Stomach smooth muscle (tissue), 2 donors: ENCODE measurements around the gene CCDC71L.

ENCODE experiments used
- H3K27ac ChIP-seq: one replicate; pipeline ENCODE4 v1.7.0; 2013; ENCODE audit warnings: mild to moderate bottlenecking, low read length, inconsistent platforms
- H3K27me3 ChIP-seq, 2 donors: one replicate each; pipeline ENCODE4 v1.7.0; 2013; ENCODE audit warnings: low read length in 2 of 2; ENCODE audit not compliant: insufficient read depth in 2 of 2, control insufficient read depth in 1 of 2
- H3K36me3 ChIP-seq, 2 donors: one replicate each; pipeline ENCODE4 v1.7.0; 2013; ENCODE audit warnings: low read length in 2 of 2; ENCODE audit not compliant: control insufficient read depth in 2 of 2, insufficient read depth in 2 of 2
- H3K4me1 ChIP-seq: one replicate; pipeline ENCODE4 v1.7.0; 2013; ENCODE audit warnings: low read length; ENCODE audit not compliant: control insufficient read depth, insufficient read depth
- H3K4me3 ChIP-seq, 2 donors: one replicate each; pipeline ENCODE4 v1.7.0; 2013; ENCODE audit warnings: low read length in 2 of 2
- H3K9ac ChIP-seq, 2 donors: one replicate each; pipeline ENCODE4 v1.7.0; 2013; ENCODE audit warnings: low read length in 2 of 2, mild to moderate bottlenecking in 1 of 2
- H3K9me3 ChIP-seq, 2 donors: one replicate each; pipeline ENCODE4 v1.7.0; 2013; ENCODE audit warnings: low read length in 2 of 2; ENCODE audit not compliant: control insufficient read depth in 2 of 2
- donor health status: healthy.
- donor health status: Pancreatic carcinoma.

The CCDC71L gene

DNA sequence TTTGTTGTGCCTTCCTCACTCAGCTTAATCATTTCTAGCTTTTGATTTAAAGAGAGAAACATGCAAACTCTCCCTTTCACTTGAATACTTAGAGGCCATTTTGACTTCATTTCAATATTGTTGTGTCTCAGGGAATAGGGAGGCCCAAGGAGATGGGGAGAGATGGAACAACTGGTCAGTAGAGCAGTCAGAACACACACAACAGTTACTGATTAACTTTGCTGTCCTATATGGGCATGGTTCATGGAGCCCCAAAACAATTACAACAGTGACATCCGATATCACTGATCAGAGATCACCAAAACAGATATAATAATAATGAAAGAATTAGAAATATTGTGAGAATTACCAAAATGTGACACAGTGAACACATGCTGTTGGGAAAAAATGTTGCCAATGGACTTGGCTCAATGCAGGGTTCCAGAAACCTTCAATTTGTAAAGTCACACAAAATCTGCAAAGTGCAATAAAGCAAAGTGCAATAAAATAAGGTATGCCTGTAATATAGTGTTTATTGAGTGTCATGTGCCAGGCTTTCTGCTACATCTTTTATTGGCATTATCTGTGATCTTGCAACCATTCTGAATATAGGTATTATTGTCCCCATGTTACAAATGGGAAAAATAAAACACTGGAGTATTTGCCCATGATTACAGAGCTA, 38.2 kb downstream of the CCDC71L start:
- Histone ChIP-seq H3K4me3 (no peak overlapping the region), H3K9me3 (peaks cover 0 to 5% of the 10 kb centered on the region in 2 donors), H3K4me1 (no peaks in the 10 kb centered on the region), H3K27ac (no peak overlapping the region), H3K9ac (no peak overlapping the region), H3K27me3 (no peaks in the 10 kb centered on the region), H3K36me3 (no peaks in the 10 kb centered on the region)

- H3K27ac ChIP-seq, result no peak overlapping the region
Observed at GRCh38 chr7:106621393-106622132, 39.4 kb downstream of the CCDC71L start.

DNA sequence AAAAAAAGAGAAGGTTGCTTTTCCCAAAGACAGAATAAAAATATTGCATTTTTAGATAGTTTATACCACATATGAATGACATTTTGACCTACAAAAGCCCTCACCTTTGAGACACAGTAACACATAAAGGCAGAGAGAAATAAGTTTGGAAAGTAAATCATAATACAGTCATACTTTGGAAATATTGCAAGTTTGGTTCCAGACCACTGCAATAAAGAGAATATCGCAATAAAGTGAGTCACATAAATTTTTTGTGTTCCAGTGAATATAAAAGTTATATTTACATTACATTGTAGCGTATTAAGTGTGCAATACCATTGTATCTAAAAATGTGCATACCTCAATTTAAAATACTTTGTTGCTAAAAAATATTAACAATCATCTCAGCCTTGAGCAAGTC, 40.3 kb downstream of the CCDC71L start:
- Histone ChIP-seq H3K9ac (no peak overlapping the region), H3K4me1 (no peaks in the 10 kb centered on the region), H3K4me3 (no peak overlapping the region), H3K27ac (no peak overlapping the region), H3K9me3 (peaks cover 0 to 5% of the 10 kb centered on the region in 2 donors), H3K27me3 (no peaks in the 10 kb centered on the region), H3K36me3 (no peaks in the 10 kb centered on the region)

More at GRCh38 chr7:106621393-106622132, 39.4 kb downstream of the CCDC71L start:
- H3K4me1 ChIP-seq, result no peaks in the 10 kb centered on the region
- no peak overlapping the region for H3K4me3 ChIP-seq
- H3K9ac ChIP-seq, result no peak overlapping the region
- no peaks in the 10 kb centered on the region for H3K36me3 ChIP-seq
- H3K27me3 ChIP-seq, result no peaks in the 10 kb centered on the region
- H3K9me3 ChIP-seq, result peaks cover 0 to 5% of the 10 kb centered on the region in 2 donors

GRCh38 chr7:106620034-106620433, 40.9 kb downstream of the CCDC71L start:
- no peaks in the 10 kb centered on the region for H3K27me3 ChIP-seq
- H3K4me3 ChIP-seq, result no peak overlapping the region
- no peak overlapping the region for H3K27ac ChIP-seq
- H3K36me3 ChIP-seq, result no peaks in the 10 kb centered on the region
- H3K4me1 ChIP-seq, result no peaks in the 10 kb centered on the region
- H3K9ac ChIP-seq, result no peak overlapping the region
- peaks cover 0 to 5% of the 10 kb centered on the region in 2 donors for H3K9me3 ChIP-seq

DNA sequence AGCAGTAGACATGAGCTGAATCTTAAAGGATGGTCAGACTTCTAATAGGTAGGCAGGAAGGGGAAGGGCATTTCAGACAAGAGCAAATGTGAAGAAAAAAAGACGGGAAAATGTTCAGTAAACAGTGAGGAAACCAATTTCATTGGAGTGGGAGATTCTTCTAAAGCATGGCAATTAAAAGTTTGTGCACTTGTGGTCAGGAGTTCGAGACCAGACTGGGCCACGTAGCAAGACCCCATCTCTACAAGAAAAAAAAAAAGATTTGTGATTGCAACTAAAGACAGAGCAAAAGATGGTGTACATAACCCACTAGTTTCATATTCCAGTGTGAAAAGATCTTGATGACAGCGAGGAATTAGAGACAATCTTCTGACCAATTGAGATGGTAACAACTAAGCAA, 41.7 kb downstream of the CCDC71L start:
- Histone ChIP-seq H3K9me3 (peaks cover 0 to 5% of the 10 kb centered on the region in 2 donors), H3K4me3 (no peak overlapping the region), H3K4me1 (no peaks in the 10 kb centered on the region), H3K27me3 (no peaks in the 10 kb centered on the region), H3K27ac (no peak overlapping the region), H3K36me3 (no peaks in the 10 kb centered on the region), H3K9ac (no peak overlapping the region)

DNA sequence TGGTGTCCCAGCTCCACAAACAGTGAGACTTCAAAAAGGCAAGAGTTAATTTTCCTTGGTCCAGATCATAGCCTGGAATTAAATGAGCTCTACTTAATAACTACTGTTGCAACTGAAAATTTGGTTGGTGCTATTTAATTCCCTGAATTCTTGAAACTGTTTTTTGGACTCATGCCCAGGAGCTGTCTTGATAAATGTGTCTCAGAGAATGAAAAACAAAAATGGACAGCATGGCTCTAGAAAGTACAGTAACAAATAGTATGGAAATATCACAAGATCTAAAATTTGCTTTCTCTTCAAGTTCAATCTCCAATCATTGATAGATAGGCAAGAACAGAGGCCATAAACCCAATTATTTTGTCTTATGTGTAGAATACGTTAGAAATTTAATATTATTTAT, 42.5 kb downstream of the CCDC71L start:
- Histone ChIP-seq H3K4me3 (no peak overlapping the region), H3K27me3 (no peaks in the 10 kb centered on the region), H3K9me3 (peaks cover 0 to 5% of the 10 kb centered on the region in 2 donors), H3K4me1 (no peaks in the 10 kb centered on the region), H3K9ac (no peak overlapping the region), H3K27ac (no peak overlapping the region), H3K36me3 (no peaks in the 10 kb centered on the region)

DNA sequence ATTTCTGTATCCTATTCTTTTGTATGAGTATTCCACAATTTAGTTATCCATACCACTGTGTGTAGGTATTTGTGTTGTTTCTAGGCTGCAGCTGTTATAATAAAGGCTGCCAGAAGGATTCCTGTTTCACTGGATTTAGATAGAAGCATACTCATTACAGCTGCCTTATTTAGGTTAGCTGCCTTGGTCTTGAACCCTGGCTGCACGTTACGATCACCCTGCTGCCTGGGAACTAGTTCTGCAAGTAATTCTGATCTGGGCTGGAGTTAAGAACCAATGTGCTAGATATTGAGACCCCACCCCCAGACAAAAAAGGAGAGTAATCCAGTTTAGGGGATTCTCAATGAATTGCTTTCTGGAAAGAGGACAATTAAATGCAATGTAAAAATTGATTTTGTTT, 43.1 kb downstream of the CCDC71L start:
- no peak overlapping the region for H3K4me3 ChIP-seq
- no peaks in the 10 kb centered on the region for H3K4me1 ChIP-seq
- H3K36me3 ChIP-seq, result no peaks in the 10 kb centered on the region
- H3K9ac ChIP-seq, result no peak overlapping the region
- peaks cover 0 to 5% of the 10 kb centered on the region in 2 donors for H3K9me3 ChIP-seq
- no peak overlapping the region for H3K27ac ChIP-seq
- H3K27me3 ChIP-seq, result no peaks in the 10 kb centered on the region

GRCh38 chr7:106616708-106617051, 44.3 kb downstream of the CCDC71L start:
- H3K36me3 ChIP-seq, result no peaks in the 10 kb centered on the region
- no peak overlapping the region for H3K27ac ChIP-seq
- H3K4me1 ChIP-seq, result no peaks in the 10 kb centered on the region
- no peak overlapping the region for H3K9ac ChIP-seq
- no peaks in the 10 kb centered on the region for H3K27me3 ChIP-seq
- no peak overlapping the region for H3K4me3 ChIP-seq
- peaks cover 2 to 3% of the 10 kb centered on the region in 2 donors for H3K9me3 ChIP-seq

- Histone ChIP-seq H3K9ac (no peak overlapping the region), H3K36me3 (no peaks in the 10 kb centered on the region), H3K9me3 (peaks cover 2 to 3% of the 10 kb centered on the region in 2 donors), H3K27me3 (no peaks in the 10 kb centered on the region), H3K4me3 (no peak overlapping the region), H3K27ac (no peak overlapping the region), H3K4me1 (no peaks in the 10 kb centered on the region)
Observed at GRCh38 chr7:106615808-106616707, 44.9 kb downstream of the CCDC71L start.

- Histone ChIP-seq H3K27ac (no peak overlapping the region), H3K27me3 (no peaks in the 10 kb centered on the region), H3K9ac (no peak overlapping the region), H3K9me3 (peaks cover 2 to 3% of the 10 kb centered on the region in 2 donors), H3K4me3 (no peak overlapping the region), H3K4me1 (no peaks in the 10 kb centered on the region), H3K36me3 (no peaks in the 10 kb centered on the region)
Observed at GRCh38 chr7:106614751-106615150, 46.2 kb downstream of the CCDC71L start.
